Astrocyte (in vitro differentiated cells and primary cell): Measurements from ENCODE around the gene ETS1.

Experiments
- EZH2 ChIP-seq: IDR thresholded peaks from 2 replicates; pipeline ENCODE4 v1.6.1; 2012; ENCODE audit warnings: mild to moderate bottlenecking, low read length, inconsistent platforms; ENCODE audit not compliant: insufficient read depth
- TF ChIP-seq, protein P1 (sequence below): IDR thresholded peaks from 2 replicates; pipeline ENCODE4 v1.5.1; 2011; ENCODE audit warnings: low read depth, mild to moderate bottlenecking, inconsistent platforms, low read length, moderate library complexity; ENCODE audit not compliant: insufficient read depth

DNA sequence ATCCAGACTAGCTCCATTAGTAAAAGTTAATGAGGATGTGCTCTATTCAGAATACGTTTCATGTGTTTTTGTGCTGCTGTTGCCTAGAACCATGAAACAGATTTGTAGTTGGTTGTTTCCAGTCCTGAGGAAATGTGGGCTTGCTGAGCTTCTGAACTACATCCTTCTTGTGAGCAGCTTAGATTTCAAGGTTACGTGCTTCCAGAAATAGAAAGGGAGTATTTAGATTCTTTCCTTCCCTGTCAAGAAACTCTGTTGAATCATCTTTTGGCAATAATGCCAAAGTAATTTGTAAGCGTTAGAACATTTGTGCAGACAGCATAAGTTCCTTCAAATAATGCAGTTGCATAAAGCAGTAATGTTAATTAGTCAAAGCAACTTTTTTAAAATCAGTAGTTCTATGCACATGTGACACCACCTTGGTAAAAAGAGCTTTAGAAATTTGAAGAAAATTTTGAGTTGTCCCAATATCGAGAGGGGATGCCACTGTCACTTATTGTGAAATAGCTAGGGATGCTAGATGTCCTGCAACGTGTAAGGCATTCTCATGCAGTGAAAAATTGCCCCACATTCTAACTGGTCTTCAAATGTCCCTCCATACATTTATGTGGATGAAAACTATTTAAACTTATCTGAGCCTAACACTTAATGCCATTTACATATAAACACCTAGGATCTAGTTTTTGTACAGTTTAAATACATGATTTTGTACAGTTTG, 169.6 kb downstream of the ETS1 start:
- no peak for TF ChIP-seq EZH2
- TF ChIP-seq, protein P1, sequence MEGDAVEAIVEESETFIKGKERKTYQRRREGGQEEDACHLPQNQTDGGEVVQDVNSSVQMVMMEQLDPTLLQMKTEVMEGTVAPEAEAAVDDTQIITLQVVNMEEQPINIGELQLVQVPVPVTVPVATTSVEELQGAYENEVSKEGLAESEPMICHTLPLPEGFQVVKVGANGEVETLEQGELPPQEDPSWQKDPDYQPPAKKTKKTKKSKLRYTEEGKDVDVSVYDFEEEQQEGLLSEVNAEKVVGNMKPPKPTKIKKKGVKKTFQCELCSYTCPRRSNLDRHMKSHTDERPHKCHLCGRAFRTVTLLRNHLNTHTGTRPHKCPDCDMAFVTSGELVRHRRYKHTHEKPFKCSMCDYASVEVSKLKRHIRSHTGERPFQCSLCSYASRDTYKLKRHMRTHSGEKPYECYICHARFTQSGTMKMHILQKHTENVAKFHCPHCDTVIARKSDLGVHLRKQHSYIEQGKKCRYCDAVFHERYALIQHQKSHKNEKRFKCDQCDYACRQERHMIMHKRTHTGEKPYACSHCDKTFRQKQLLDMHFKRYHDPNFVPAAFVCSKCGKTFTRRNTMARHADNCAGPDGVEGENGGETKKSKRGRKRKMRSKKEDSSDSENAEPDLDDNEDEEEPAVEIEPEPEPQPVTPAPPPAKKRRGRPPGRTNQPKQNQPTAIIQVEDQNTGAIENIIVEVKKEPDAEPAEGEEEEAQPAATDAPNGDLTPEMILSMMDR = no peak
